Measurements from ENCODE around the gene HRC. TPM values are rescaled to one million over a fixed set of nuclear protein-coding genes. Genes with fewer than 3 reads are reported as not detected.

The HRC gene
- total RNA-seq, 1 experiment from 2014 or later: 2.2 TPM

DNA sequence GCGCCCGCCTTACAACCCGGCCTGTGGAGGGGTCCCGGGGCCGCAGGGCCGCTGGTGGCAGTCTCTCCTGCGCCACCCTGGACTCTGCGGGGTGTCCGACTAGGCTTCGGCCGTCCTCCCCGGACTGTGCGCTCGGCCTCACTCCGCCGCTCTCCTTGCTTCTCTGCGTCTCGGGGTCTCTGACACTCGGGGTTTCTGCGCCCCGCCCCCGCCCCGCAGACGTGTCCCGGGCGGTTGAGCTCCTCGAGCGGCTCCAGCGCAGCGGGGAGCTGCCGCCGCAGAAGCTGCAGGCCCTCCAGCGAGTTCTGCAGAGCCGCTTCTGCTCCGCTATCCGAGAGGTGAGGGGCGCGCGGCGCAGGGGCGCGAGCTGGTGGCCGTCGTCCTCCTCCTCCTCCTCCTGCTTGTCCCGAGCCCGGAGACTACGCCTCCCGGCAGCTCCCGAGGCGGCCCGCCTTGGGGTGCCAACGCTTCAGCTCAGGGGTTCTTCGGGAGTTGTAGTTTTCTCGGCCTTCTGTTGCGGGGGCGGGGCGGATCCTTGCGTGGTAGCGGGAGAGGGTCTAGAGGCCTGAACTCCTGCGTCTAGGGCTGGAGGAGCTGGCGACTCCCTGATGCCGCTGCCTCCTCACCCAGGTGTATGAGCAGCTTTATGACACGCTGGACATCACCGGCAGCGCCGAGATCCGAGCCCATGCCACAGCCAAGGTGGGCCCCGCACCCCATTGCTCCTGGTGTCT, 40.4 kb downstream of the HRC start:
- DNase-seq (ENCODE audit: low read depth): peak; percentile 50

DNA sequence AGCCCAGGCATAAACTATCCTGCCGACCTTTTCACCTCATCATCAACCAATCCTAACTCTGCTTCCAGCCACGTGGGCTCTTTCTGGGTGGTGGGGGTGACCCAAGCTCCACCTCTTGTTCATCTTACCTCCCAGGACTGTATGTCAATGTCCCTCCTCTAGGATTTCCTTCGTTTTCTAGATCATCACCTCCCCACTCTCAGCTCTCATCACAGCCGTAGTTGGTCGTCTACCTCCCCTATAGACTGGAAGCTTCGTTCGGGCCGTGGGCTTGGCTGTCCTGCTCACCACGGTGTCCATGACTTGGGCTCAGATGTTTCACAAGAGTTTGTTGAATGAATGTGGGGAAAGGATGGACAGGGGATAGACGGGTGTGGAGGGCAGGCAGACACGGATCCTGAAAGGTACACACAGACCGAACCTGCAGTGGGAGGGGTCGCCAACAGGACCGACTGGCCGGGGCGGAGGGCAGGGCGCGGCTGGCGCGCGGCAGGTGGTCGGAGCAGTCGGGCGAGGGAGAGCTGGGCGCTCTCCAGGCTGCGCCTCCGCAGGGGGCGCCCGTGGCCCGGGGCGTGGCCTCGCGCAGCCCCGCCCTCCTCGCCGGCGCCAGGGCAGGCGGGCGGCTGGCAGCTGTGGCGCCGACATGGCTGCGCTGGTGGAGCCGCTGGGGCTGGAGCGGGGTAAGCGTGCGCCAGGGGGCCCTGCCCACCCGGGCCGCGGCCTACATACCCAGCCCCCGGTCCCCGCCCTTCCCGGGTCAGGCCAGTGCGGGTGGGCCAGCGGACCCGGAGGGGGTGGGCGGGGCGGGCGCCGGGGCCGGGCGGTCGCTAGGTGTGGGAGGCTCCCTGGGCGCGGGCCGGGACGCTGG, 41.2 kb downstream of the HRC start, which contains the start of gene LIN7B:
Gene LIN7B (plus strand): TSS at position 609 of the 868 bp plus-strand sequence. CDS start 35 bp downstream, at position 644.
- peak; percentile 66 for DNase-seq (ENCODE audit: low read depth)

DNA sequence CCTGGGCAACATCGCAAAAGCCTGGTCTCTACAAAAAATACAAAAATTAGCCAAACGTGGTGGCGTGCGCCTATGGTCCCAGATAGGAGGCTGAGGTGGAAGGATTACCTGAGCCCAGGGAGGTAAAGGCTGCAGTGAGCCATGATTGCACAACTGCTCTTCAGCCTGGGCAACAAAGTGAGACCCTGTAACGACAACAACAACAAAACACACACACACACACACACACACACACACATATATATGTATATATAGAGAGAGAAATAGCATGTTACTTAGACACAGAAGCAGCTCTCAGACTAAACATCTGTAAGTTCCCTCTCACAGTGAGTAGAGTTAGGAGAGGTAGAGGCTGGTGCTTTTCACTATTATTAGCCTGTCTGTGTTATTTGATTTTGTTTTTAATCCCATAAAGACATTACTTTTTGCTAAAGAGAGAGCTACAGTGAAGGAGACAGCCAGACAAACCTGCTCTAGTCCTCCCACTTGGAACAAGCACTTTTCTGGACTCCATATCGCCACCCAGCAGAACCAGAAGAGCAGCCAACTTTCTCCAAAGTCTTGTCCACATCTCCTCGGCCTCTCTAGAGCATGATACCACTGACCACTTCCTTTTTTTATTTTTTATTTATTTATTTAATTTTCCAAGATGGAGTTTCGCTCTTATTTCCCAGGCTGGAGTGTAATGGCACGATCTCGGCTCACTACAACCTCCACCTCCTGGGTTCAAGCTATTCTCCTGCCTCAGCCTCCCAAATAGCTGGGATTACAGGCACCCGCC, 43.8 kb downstream of the HRC start:
- no peak for DNase-seq (ENCODE audit: low read depth)

DNA sequence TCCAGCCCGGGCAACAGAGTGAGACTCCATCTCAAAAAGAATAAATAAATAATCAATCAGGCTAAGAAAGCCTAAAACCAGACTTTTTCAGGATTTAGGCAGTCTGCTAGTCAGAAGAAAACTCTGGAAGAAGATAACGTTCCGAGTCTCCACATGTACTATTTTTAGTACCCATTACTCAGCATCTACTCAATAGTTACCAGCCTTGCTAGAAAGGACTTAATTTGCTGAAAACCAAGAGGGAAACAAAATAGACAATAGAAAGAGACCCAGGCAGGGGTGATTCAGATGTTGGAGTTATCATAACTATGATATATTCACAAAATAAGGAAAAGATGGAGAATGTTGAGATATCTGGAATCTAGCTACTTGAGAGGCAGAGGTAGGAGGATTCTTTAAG, 44.6 kb downstream of the HRC start:
- DNase-seq (ENCODE audit: low read depth): peak; percentile 46

DNA sequence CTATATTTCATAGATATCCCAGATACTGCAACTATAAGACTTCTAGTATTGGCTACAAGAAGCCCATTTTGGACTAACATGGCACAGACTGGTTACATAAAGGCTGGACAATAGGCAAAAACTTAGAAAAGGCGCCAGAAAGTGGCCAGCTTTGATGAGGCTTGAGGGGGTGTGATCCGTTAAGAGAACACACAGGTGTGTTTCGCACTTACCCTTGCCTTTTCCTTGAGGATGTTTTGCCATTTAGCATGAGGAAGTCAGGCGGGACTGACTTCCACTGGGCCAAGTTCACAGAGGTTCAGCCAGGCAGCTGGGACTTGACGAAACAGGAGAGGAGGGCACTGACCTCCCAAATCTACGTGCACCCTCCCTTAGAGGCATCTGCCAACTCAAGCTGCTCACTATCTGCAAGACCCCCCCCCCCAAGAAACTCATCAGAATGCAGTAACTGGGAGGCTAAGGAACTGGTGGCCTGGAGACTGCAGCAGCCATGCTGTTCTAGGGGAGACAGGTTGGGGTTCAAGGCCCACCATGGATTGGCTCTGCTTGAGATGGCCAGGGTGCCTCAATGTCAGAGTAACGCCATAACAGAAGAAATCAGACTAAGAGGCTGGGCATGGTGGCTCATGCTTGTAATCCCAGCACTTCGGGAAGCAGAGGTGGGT, 45.5 kb downstream of the HRC start:
- no peak for DNase-seq (ENCODE audit: low read depth)

DNA sequence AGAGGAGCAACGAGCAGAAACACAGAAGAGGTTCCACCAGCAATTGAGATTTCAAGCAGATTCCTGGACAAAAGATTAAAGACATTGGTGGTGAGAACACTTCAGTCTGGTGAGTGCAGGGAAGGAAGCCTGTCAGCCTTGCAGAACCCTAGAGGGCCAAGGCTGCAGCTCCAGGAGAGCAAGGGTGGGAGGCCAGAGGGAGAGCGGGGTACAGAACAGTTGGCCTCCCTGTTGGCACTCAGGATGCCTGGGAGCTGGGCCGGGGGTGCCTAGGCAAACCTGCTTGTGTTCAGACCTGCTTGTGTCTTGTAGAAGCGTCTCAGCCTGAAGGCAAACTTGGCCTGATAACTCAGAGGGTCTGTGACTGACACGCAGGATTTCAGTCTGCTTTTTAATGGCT, 46.1 kb downstream of the HRC start:
- DNase-seq (ENCODE audit: low read depth): no peak

DNA sequence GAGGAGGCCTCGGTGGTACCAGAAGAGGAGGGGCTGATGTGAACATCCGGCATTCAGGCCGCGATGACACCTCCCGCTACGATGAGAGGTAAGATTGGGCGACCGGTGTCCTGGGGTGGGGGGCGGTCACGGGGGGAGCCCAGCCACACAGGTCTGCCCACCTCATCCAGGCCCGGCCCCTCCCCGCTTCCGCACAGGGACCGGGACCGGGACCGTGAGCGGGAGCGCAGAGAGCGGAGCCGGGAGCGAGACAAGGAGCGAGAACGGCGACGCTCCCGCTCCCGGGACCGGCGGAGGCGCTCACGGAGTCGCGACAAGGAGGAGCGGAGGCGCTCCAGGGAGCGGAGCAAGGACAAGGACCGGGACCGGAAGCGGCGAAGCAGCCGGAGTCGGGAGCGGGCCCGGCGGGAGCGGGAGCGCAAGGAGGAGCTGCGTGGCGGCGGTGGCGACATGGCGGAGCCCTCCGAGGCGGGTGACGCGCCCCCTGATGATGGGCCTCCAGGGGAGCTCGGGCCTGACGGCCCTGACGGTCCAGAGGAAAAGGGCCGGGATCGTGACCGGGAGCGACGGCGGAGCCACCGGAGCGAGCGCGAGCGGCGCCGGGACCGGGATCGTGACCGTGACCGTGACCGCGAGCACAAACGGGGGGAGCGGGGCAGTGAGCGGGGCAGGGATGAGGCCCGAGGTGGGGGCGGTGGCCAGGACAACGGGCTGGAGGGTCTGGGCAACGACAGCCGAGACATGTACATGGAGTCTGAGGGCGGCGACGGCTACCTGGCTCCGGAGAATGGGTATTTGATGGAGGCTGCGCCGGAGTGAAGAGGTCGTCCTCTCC, 47.4 kb downstream of the HRC start:
- no peak for DNase-seq (ENCODE audit: low read depth)

DNA sequence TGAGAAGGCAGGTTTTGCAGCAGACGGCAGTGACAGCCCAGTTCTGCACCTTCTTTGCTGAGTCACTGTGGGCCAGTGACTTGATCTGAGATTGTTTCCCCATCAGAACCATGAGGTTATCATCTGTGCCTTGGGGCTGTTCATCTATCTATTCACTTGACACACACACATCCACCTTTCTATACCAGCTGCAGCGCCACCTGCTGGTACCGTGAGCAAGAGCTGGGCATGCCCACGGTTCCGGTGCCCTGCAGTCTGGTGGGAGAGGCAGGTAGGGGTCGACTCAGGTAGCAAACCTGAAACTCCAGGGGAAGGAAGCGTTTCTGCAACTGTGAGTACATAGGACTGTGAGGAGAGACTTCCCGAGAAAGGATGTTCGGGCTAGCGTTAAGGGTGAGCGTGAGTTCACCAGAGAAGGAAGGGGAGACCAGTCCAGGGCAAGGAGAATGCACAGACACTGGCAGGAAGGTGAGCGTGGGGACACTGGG, 48.5 kb downstream of the HRC start:
- DNase-seq (ENCODE audit: low read depth): peak; percentile 54

GRCh38 chr19:49104229-49104864, 50.8 kb downstream of the HRC start:
- no peak for DNase-seq (ENCODE audit: low read depth)

GRCh38 chr19:49103331-49104085, 51.7 kb downstream of the HRC start:
- DNase-seq (ENCODE audit: low read depth): no peak

DNA sequence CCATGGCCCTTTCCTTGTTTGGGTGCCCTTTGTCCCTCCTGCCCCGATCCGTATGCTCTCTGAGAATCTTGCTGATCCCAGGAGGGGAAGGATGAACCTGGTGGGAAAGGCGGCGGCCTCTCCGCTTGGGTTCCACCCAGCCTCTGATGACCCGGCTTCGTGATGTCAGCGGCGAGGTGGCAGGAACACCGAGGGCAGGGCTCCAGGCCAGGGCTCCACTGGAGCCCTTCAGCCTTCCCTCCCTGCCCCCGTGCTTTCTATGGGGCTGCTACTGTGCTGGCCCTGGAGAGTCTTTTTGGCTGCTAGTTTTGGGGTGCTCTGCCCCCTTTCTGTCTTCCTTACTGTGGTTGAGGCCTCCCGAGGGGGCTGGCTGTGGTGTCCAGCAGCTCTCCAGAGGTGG, 52.9 kb downstream of the HRC start:
- DNase-seq (ENCODE audit: low read depth): no peak

Other genes with a start within 250 kb of the HRC start
- 0.96 TPM in 1 of 2 replicates, not detected in the other for gene DHDH, start 221.7 kb downstream of the HRC start, total RNA-seq (2014; rRNA removed)
- 170 and 176 TPM in 2 replicates for gene BAX, start 200.5 kb downstream of the HRC start, total RNA-seq (2014; rRNA removed)
- gene FTL, start 190.1 kb downstream of the HRC start, total RNA-seq (2014; rRNA removed): 2,158 and 2,177 TPM in 2 replicates
- gene GYS1, start 162.1 kb downstream of the HRC start, total RNA-seq (2014; rRNA removed): 78.8 and 80.0 TPM in 2 replicates
- 263 and 300 TPM in 2 replicates for gene RUVBL2, start 161.5 kb downstream of the HRC start, total RNA-seq (2014; rRNA removed)
- gene LHB, start 138.3 kb downstream of the HRC start, total RNA-seq (2014; rRNA removed): not detected in 2 replicates
- not detected in 2 replicates for gene CGB3, start 131.1 kb downstream of the HRC start, total RNA-seq (2014; rRNA removed)
- gene CGB2, start 123.5 kb downstream of the HRC start, total RNA-seq (2014; rRNA removed): 0.26 TPM in 1 of 2 replicates, not detected in the other
- gene CGB1, start 118.5 kb downstream of the HRC start, total RNA-seq (2014; rRNA removed): not detected in 2 replicates
- 1.1 TPM in 1 of 2 replicates, not detected in the other for gene CGB5, start 111.5 kb downstream of the HRC start, total RNA-seq (2014; rRNA removed)
- 2.1 TPM in 1 of 2 replicates, not detected in the other for gene CGB8, start 106.3 kb downstream of the HRC start, total RNA-seq (2014; rRNA removed)
- 1.5 TPM in 2 replicates for gene CGB7, start 97.6 kb downstream of the HRC start, total RNA-seq (2014; rRNA removed)
- not detected in 2 replicates for gene NTF4, start 90.6 kb downstream of the HRC start, total RNA-seq (2014; rRNA removed)
- 0.06 TPM in 1 of 2 replicates, not detected in the other for gene KCNA7, start 82.7 kb downstream of the HRC start, total RNA-seq (2014; rRNA removed)
- 207 and 241 TPM in 2 replicates for gene SNRNP70, start 69.9 kb downstream of the HRC start, total RNA-seq (2014; rRNA removed)
- gene LIN7B, start 41.0 kb downstream of the HRC start, total RNA-seq (2014; rRNA removed): 10.2 and 14.8 TPM in 2 replicates
- 1.1 and 3.1 TPM in 2 replicates for gene C19orf73, start 36.3 kb downstream of the HRC start, total RNA-seq (2014; rRNA removed)
- gene PPFIA3, start 35.9 kb downstream of the HRC start, total RNA-seq (2014; rRNA removed): 7.9 and 9.8 TPM in 2 replicates
- gene TRPM4, start 2.4 kb upstream of the HRC start, total RNA-seq (2014; rRNA removed): 13.9 and 14.2 TPM in 2 replicates
- gene SLC6A16, start 169.8 kb upstream of the HRC start, total RNA-seq (2014; rRNA removed): 0.11 TPM in 1 of 2 replicates, not detected in the other
- not detected in 2 replicates for gene CD37, start 180.0 kb upstream of the HRC start, total RNA-seq (2014; rRNA removed)
- 36.9 and 39.4 TPM in 2 replicates for gene TEAD2, start 207.0 kb upstream of the HRC start, total RNA-seq (2014; rRNA removed)
- gene DKKL1, start 208.5 kb upstream of the HRC start, total RNA-seq (2014; rRNA removed): 0.46 TPM in 1 of 2 replicates, not detected in the other
- not detected in 2 replicates for gene KASH5, start 232.9 kb upstream of the HRC start, total RNA-seq (2014; rRNA removed)